ENCODE data around the gene SELENOP.

GRCh38 chr5:42779083-42779482 lies 32.6 kb downstream of the SELENOP start:
- TF ChIP-seq CTCF (IDR thresholded peaks at IDR 0.05) (no peak), POLR2A (IDR thresholded peaks at IDR 0.05) (no peak), EP300 (IDR thresholded peaks at IDR 0.05) (no peak)

All from suprapubic skin (tissue), 3 donors.